Inflammatory macrophage treated with lipopolysaccharide for 1 hour (primary cell): ENCODE measurements around the gene UNC13B.
"Not testable (repeated sequence)": the region's sequence is repeated elsewhere in the genome, so short reads cannot be mapped to it uniquely, and the experiment has no call there.

ENCODE experiments used
- DNase-seq, 2 donors: peaks; one replicate each; pipeline ENCODE4 v3.0.0-alpha.2; 2020 to 2022

UNC13B gene

DNA sequence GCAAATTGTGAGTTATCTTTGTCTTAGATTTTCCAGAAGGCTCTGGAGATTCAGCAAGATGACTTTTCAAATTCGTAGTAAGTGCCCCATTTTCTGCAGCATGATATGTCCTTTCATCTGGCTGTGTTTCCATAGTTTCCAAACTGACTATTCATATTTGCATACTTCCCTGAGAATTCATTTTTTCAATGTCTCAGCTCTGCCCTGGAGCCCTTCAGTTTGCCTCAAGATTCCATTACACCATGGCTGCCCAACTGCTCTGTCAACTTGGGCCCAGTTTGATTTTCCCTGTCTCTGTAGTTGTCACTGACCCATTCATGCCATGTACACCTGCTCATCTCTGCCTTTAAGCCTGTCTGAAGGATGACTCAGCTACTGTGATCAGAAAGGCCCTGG, 233.9 kb downstream of the UNC13B start:
- no peak for DNase-seq

DNA sequence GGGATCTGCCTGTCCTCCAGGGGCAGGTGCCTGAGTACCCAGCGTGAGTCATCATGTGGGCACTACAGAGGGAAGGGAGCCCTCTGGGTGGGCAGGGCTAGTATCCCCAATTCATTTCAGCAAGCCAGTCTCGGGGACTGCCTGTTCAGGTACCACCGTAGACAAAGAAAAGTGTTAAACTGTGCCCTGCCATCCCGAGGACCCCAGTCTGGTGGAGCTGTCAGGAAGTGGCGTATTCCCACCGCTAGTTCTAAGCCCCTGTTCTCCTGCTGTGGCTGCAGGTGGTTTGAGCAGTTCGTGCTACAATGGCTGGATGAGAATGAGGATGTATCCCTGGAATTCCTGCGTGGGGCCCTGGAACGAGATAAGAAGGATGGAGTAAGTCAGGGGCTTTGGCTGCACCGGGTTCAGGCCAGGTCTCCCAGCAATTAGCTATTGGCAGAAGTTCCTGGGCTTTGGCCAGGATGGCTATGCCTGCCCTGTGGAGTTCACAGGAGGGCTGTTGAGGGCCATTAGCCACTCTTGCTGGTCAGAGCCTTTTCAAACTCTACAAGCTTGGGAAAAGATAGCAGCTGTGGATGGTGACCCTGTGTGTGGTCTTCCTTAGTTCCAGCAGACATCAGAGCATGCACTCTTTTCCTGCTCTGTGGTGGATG, 234.9 kb downstream of the UNC13B start:
- DNase-seq, result no peak

DNA sequence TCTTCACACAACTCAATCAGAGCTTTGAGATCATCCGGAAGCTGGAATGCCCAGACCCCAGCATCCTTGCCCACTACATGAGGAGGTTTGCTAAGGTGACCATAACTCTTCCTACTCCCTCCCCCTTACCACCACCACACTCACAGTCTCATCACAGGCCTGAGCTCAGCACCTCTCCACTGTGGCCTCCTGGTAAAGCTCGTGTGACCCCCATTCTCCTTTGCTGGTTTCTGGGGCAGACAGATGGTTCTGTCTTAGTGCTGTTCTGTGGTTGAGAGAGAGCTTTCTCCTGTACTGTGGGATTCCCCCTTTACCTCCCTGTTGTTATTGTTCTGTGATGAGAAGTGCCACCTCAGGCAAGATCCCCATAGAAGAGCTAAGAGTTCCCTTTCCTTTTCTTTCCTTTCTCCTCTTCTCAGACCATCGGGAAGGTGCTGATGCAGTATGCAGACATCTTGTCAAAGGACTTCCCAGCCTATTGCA, 235.4 kb downstream of the UNC13B start:
- no peak for DNase-seq

DNA sequence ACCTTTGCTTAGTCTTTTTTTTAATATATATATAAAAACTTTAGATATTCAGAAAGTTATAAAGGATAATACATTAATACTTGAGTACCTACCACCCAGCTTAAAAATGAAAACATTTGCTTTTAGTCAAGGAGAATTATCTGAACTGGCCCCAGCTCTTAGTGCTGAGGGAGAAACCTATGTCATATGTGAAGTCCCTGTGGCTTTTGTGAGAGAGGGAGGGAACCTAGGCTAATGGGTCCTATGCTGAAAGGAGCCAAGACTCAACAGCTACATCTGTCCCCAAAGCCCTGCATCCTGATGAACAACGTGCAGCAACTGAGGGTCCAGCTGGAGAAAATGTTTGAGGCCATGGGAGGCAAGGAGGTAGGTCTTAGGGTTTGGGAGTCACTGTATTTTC, 236.1 kb downstream of the UNC13B start:
- DNase-seq, result no peak

DNA sequence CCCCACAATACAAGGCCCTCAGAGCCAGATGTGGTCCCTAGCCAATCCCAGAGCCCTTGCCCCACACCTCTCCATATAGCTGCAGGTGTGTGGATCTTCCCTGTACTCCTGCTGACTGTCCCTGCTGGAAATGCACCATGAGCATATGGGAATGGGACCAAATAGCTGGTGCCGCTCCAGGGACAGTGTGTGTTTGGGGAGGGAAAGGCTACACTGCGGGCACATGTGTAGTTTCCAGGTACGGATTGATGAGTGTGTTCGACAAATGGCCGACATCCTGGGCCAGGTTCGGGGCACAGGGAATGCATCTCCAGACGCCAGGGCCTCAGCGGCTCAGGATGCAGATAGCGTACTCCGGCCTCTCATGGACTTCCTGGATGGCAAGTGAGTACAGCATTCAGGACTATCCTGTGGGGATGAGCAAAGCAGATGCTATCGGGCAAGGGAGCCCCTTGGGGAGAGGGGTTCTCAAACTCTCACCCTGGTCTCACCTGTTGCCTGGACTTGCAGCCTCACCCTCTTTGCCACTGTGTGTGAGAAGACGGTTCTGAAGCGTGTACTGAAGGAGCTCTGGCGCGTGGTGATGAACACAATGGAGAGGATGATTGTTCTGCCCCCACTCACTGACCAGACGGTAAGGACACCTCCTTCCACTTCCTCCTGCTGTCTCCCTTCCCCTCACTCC, 237.0 kb downstream of the UNC13B start:
- no peak for DNase-seq

DNA sequence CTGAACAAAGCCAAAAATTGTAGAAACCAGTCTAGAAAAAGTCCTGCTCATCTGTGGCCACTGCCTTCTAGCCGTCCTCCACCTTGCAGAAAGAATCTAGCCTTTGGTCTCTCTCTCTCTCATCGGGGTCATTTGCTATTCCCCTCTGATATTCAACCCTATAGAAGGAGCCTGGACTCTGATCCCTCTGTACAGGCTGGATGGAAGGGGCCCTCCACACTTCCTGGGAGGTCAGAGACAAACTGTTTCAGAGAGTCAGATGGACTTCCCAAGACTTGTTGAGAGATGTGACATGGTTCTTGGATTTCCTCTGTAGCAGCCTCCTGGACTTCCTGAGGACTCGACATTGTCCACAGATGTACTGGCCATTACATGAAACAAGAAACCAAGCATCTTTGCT, 243.1 kb downstream of the UNC13B start:
- no peak for DNase-seq

DNA sequence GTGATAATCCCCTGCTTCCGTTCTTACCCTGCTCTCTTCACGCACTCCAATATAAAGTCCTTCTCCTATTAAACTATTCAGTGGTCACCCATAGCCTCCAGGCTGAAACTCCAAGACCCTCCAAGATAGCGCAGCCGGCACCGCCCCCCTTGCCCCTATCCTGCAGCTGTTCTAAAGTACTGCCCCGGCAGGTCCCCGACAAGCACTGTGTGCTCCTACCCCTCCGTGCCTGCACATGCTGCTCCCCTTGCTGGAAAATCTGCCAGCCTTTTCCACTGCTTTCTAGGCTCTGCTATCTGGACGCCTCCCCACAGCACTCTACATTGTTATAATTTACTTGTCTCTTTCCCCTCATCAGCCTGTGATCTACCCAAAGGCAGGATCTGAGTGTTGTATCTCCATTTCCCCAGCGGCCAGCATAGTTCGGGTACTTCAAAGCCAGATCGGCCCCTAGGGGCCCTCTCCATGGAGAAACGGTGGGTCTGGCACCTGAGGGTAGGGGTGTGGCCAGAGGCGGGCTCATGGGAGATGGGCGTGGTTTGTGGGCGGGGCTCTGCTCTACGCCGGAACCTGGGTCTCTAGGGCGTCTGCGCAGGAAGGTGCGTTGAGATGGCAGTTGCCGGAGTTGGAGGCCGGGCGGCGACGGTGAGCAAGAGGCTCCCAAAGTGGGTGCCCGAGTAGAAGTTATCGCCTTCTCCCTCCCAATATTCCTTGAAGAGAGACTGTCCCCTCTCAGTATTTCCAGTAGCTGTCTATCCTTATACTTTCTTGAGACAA, 244.6 kb downstream of the UNC13B start:
- DNase-seq, result no peak

DNA sequence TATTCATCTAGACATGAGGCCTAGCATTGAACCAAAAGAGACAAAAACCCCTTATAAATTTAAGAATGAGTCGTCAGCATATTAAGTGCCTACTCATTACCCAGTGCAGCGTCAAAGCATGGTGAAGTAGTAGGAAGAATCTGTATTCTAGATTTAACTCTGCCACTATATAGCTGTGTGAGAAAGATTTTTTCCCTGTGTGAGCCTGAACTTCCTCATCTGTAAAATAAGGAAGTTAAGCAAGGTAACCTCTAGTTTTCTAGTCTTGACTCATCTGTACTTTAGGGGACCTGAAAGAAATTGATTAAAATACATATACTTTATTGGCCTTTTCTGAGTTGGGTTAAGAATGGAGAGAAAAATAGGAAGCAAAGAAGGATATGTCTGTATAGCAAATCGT, 246.0 kb downstream of the UNC13B start:
- peak; percentile 45 to 63 for DNase-seq

DNA sequence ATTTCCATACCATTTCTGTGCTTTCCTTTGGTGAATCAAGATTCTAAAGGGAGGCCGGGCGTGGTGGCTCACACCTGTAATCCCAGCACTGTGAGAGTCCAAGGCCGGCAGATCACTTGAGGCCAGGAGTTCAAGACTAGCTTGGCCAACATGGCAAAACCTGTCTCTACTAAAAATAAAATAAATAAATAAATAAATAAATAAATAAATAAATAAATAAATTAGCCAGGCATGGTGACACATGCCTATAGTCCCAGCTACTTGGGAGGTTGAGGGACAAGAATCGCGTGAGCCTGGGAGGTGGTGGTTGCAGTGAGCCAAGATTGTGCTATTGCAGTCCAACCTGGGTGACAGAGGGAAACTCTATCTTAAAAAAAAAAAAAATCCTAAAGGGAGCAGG, 247.6 kb downstream of the UNC13B start:
- DNase-seq, result not testable (repeated sequence)

DNA sequence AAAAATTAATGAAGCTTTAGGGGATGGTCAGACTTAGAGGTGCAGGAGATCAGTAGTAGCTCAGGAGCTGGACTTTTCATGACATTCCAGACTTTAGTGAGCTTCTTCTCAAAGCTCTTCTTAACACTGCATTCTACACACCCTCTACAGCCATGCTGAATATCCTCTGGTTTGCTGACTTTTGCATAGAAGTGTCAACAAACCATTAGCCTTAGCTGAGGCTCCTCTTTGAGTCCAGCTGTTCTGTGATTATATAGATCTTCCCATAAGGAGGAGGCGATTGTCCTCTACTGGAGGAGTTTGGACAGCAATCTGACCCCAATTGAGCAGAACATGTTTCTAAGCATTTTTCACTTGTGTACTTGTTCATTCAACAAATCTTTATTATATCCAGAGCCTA, 253.1 kb downstream of the UNC13B start:
- DNase-seq, result no peak

DNA sequence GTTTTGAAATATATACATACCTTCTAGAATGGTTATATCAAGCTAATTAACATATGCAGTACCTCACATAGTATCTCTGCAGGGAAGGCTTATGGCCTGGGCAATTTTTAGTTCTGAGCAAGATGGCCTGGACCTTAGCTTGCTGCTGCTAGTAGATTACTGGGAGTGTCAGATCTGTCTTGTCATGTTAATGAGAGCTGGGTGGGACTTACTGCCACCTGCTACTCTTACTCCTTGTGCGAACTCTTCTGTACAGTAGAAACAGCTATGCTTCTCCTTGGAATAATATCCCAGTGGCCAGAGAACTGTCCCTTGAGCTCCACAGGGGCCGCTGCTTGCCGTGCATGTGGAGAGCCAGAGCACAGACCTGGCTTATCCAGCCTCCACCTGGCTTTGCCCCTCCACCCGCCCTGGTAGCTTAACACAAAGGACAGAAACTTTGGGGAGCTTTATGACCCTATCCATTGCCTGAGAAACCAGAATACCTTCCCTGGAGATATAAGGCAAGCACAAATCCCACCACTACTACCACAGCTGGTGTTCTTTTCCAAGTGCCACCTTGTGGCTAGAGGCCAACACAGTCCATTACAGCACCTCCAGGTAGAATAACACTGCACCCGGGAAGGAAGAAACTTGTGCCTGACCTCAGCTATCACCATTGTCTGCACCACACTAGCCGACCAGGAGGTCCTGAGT, 253.7 kb downstream of the UNC13B start:
- DNase-seq, result no peak

DNA sequence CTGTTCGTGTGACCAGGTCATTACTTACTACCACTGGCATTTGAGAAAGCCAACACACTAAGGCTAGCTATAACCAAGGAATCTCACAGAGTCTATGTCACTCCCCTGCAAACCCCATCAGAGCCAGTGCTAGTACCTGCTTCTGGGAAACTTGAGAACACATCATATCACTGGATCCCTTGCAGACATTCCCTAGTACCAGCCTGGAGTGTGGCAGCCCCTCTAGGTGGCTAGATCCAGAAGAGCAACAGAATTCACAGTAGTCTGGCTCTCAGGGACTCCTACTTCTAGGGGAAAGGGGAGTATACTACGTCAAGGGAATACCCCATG, 254.3 kb downstream of the UNC13B start:
- no peak for DNase-seq

DNA sequence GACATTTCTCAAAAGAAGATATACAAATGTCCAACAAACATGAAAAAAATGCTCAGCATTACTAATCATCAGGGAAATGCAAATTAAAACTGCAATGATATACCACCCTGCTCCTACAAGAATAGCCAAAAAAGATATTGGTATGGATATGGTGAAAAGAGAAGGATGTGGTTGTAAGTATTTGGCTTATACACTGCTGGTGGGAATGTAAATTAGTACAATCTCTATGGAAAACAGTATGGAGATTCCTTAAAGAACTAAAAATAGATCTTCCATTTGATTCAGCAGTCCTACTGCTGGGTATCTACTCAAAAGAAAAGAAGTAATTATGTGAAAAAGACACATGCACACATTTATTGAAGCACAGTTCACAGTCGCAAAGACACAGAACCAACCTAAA, 260.5 kb downstream of the UNC13B start:
- no peak for DNase-seq

DNA sequence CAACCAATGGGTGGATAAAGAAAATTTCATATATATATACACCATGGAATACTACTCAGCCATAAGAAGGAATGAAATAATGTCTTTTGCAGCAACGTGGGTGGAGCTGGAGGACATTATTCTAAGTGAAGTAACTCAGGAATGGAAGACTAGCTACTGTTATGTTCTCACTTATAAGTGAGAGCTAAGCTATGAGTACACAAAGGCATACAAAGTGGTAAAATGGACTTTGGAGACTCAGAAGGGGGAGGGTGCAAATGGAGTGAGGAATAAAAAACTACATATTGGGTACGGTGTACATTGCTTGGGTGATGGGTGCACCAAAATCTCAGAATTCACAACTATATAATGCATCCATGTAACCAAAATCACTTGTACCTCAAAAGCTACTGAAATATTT, 260.9 kb downstream of the UNC13B start:
- DNase-seq, result no peak

DNA sequence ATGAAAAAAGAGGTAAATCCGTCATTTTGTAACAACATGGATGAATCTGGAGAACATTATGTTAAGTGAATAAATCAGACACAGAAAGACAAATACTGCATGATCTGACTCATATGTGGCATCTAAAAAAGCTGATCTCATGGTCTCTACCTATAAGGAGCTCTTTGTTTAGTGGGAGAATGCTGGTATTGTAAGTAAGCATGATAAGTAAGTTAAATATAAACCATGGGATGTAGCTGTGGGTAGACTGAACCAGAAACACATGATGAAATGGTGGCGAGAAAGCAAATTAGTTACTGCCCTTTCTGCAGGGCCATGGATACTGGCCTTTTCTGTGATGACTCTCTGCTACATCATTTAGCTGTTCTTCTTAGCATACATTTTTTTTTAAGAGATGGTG, 261.7 kb downstream of the UNC13B start:
- no peak for DNase-seq

DNA sequence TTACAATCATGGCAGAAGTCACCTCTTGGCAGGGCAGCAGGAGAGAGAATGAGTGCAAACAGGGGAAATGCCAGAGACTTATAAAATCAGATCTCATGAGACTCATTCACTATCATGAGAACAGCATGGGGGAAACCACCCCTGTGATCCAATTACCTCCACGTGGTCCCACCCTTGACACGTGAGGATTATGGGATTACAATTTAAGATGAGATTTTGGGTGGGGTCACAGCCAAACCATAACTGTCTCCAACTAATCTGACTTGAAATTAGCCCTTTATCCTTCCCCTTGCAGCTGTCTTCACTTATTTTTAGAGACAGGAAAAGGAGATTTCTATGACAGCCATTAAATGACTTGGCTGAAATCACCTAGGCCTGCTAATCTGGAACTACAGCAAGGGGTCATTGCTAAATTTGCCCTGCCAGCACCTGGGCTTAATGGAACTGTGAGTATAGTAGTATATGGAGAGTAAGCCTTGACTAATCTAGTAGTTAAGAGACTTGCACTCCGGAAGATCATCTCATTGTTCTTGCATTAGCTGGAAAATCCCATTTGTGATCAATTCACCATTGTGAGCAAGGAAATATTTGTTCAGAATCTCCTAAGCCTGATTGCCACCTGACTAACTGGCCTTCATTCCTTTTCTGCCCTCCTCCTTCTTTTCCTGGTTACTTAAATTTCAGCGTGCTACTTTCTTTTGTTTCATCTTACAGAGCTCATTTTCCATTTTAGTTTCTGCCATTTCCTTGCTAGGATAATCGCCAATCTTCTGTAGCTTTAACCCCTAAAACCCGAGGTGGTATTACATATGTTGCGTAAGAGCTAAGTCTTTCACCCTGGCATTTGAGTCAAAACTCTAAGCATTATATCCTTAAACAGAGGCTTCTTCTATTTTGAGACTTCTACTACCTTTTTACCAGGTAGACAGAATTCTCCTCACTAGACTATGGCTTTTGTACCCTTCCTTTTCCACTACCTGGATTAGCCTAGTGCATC, 262.8 kb downstream of the UNC13B start:
- no peak for DNase-seq

DNA sequence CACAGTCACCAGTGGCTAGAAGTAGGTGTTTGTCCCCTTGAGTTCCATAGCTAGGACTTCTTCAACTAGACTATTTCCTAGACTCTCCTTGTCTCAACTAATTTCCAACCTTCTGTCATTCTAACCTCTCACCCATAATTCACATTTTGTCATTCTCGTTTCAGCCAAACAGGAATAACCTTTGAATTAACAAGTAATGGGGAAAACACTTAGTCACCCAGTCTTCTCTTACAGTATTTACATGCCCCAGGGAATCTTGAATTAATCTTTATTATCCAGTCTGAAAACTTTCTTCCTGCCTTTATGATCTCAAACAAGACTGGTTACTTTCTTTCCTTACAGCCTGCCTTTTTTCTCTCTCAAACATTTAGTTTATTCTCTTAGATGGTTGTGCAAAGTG, 264.8 kb downstream of the UNC13B start:
- DNase-seq, result no peak

DNA sequence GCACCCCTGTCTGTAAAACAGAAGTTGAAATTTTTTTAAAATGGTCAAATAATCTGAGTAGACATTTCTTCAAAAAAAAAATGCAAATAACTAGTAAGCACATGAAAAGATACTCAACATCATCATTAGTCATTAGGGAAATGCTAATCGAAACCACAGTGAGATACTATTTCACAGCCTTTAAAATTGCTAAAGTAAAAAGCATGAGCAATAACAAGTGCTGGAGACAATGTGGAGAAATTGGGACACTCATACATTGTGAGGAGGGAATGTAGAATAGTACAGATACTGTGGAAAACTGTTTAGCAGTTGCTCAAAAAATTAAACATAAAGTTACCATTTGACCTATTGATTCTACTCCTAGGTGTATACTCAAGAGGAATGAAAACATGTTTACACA, 269.7 kb downstream of the UNC13B start:
- no peak for DNase-seq

DNA sequence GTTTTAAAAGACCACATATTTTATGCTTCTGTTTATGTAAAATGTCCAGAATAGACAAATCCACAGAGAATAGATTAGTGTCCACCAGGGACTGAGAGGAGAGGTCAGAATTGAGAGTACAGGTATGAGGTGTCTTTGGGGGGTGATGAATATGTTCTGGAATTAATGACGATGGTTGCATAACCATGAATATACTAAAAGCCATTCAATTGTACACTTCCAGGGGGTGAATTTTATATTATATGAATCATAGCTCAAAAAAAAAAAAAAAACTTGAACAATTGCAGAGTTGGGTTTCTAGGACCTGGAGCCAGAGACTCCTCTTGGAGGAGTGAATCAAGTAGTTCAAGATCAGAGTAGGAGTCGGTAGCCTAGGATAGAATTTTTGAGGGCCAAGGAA, 270.3 kb downstream of the UNC13B start:
- no peak for DNase-seq

DNA sequence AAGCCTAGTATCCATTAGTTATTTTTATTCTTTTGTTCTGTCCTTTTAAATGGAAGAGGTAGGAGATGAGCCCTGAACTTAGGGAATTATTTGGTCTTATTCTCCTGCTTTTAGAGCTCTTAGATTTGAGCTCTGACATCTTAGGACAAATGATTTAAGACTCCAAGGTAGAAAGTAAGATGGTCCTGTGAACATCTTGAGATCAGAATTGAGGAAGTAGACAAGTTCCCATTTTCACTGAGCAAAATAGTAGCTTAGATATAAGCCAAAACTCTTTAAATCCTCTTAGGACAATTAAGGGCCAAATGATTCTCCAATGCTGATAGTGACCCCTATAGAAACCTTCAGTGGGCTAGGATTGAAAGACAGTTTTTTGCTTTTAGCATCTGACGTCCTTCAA, 275.1 kb downstream of the UNC13B start:
- peak in 1 of 2 donors; percentile 10 for DNase-seq

DNA sequence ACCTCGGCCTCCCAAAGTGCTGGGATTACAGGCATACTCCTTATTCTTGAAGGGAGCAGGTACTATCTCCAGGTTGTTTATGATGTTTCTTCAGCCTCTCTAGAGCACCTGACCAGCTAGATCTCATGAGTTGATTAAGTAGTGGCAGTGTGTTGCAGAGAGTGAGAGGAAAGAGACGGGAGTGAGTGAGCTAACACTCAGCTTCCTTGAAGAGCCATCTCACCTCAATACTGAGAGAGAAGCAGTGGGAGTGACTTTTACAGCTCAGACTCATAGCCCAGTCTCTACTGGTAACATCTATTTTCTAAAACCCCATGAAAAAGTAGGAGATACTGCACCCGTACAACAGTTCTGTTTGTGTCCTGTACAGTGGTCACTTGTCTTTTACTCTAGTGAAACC, 284.2 kb downstream of the UNC13B start:
- no peak for DNase-seq

DNA sequence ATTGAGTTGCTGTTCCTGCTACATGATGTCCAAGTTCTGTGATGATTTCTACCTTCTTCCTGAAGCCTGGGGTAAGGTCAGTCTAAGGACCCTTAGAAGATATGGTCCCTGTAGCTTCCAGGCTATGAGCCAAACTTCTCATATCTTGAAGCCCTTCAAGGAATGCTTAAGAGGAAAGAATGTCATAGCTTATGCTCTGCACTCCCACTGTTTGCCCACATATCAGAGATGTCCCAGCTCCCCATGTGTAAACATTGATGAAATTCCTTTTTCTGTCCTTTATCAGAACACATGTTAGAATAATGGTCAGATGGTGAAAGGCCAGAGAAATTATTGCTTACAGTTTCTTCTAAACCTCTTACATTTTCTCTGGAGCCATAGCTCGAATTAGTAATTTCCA, 286.7 kb downstream of the UNC13B start:
- no peak for DNase-seq
